A549 (cell line): ENCODE results near the gene HACL1. TPM values are rescaled to one million over a fixed set of nuclear protein-coding genes. Genes with fewer than 3 reads are reported as not detected.

Experiments used
- ATAC-seq, 2 experiments: fragments of 200-7000 bp in 1 of 2; fragments of >200 bp in 1 of 2; cut with Nextera tagmentation in 1 of 2; cut with Tn5 transposase in 1 of 2; 3 replicates each; pipeline versions ENCODE4 v1.8.0 to v1.9.1; 2018 to 2020; ENCODE audit warnings: mild to moderate bottlenecking in 1 of 2, moderate library complexity in 1 of 2
- CTCF ChIA-PET: fragments of 300-600 bp; sonication (Branson Sonifier 250); formaldehyde crosslinking; extraction: SDS; loops from one replicate; lab custom pipeline; 2021; ENCODE audit warnings: antibody characterized with exemption, inconsistent platforms; lab: Yijun Ruan, JAX
- POLR2A ChIA-PET: fragments of 350-600 bp; formaldehyde crosslinking; extraction: SDS; loops from one replicate; lab custom pipeline; 2021; ENCODE audit warnings: antibody characterized with exemption, inconsistent platforms; lab: Yijun Ruan, JAX
- DNase-seq, 2 experiments: peaks; one replicate each; pipeline versions ENCODE4 v3.0.0 to v3.0.0-alpha.2; 2011 to 2016; ENCODE audit warnings: low read depth in 1 of 2, low spot score in 1 of 2
- FAIRE-seq: peaks from 2 replicates; lab custom pipeline; 2011; peaks lifted over from hg19 to GRCh38; lab: Jason Lieb, UNC
- H3K27ac ChIP-seq, 2 experiments: fragments of >200 bp; sonication (Bioruptor Twin); formaldehyde crosslinking; 3 replicates each; pipeline ENCODE4 v1.5.1; 2016 to 2017
- H3K4me1 ChIP-seq: fragments of >200 bp; sonication (Bioruptor Twin); formaldehyde crosslinking; 3 replicates; pipeline ENCODE4 v1.6.1; 2016
- H3K4me2 ChIP-seq: fragments of >200 bp; sonication (Bioruptor Twin); formaldehyde crosslinking; 3 replicates; pipeline ENCODE4 v1.6.1; 2016
- H3K4me3 ChIP-seq: fragments of >200 bp; sonication (Bioruptor Twin); formaldehyde crosslinking; 3 replicates; pipeline ENCODE4 v1.5.1; 2016
- H3K9me3 ChIP-seq: fragments of >200 bp; sonication (Bioruptor Twin); formaldehyde crosslinking; 3 replicates; pipeline ENCODE4 v1.6.1; 2016
- BCL3 ChIP-seq: fragments of >200 bp; sonication (Bioruptor Twin); formaldehyde crosslinking; IDR thresholded peaks from 3 replicates; pipeline ENCODE4 v1.6.1; 2016
- CBX8 ChIP-seq: fragments of 200-600 bp; sonication (generic); IDR thresholded peaks from 2 replicates; pipeline ENCODE4 v1.6.1; 2016
- FOSL2 ChIP-seq, 2 experiments: fragments of 450-650 bp in 1 of 2; fragments of >200 bp in 1 of 2; sonication (Bioruptor Twin) in 1 of 2; formaldehyde crosslinking; IDR thresholded peaks; 2 replicates each; pipeline versions ENCODE4 v1.5.0 to v1.6.1; 2016 to 2020; ENCODE audit warnings: mild to moderate bottlenecking in 1 of 2, moderate library complexity in 1 of 2
- FOXS1 ChIP-seq: fragments of 250-450 bp; sonication (Bioruptor Pico); IDR thresholded peaks from 2 replicates; pipeline ENCODE4 v1.5.0; 2020; ENCODE audit warnings: mild to moderate bottlenecking, moderate library complexity
- GATA3 ChIP-seq: IDR thresholded peaks from 2 replicates; pipeline ENCODE4 v1.6.1; 2012; ENCODE audit warnings: borderline replicate concordance
- HDAC2 ChIP-seq: fragments of 200-600 bp; sonication (generic); IDR thresholded peaks from 2 replicates; pipeline ENCODE4 v1.6.1; 2016
- HES2 ChIP-seq: fragments of >200 bp; sonication (Bioruptor Twin); formaldehyde crosslinking; IDR thresholded peaks from 2 replicates; pipeline ENCODE4 v1.6.1; 2016
- HMGXB4 ChIP-seq: fragments of 250-450 bp; sonication (Bioruptor Pico); IDR thresholded peaks from 2 replicates; pipeline ENCODE4 v1.5.0; 2021; ENCODE audit warnings: mild to moderate bottlenecking, moderate library complexity, borderline replicate concordance
- HOXB13 ChIP-seq: fragments of 250-450 bp; sonication (Bioruptor Pico); IDR thresholded peaks from 2 replicates; pipeline ENCODE4 v1.5.0; 2020; ENCODE audit warnings: low read depth, mild to moderate bottlenecking, moderate library complexity
- JUNB ChIP-seq: fragments of >200 bp; sonication (Bioruptor Twin); formaldehyde crosslinking; IDR thresholded peaks from 2 replicates; pipeline ENCODE4 v1.6.1; 2016
- KDM1A ChIP-seq: fragments of 200-600 bp; sonication (generic); IDR thresholded peaks from 2 replicates; pipeline ENCODE4 v1.6.1; 2016; ENCODE audit warnings: low read depth, mild to moderate bottlenecking
- MAFK ChIP-seq: fragments of 450-650 bp; IDR thresholded peaks from 2 replicates; pipeline ENCODE4 v1.6.1; 2014; ENCODE audit not compliant: partially characterized antibody
- MAX ChIP-seq: IDR thresholded peaks from 2 replicates; pipeline ENCODE4 v1.6.1; 2012
- MYC ChIP-seq: IDR thresholded peaks from 2 replicates; pipeline ENCODE4 v1.6.1; 2012; ENCODE audit warnings: mild to moderate bottlenecking, inconsistent platforms, low read length, improper control_type of control experiment, borderline replicate concordance
- NR3C1 ChIP-seq: fragments of >200 bp; sonication (Bioruptor Twin); formaldehyde crosslinking; IDR thresholded peaks from 3 replicates; pipeline ENCODE4 v1.6.1; 2017
- RAD21 ChIP-seq, 2 experiments: fragments of >200 bp in 1 of 2; sonication (Bioruptor Twin) in 1 of 2; formaldehyde crosslinking in 1 of 2; IDR thresholded peaks in 1 of 2; conservative IDR thresholded peaks in 1 of 2; 2 replicates in 1 of 2; 3 replicates in 1 of 2; pipeline ENCODE4 v1.6.1; 2012 to 2018; ENCODE audit warnings: inconsistent platforms in 1 of 2
- REST ChIP-seq: fragments of 200-600 bp; sonication (generic); IDR thresholded peaks from 2 replicates; pipeline ENCODE4 v1.6.1; 2016; ENCODE audit warnings: antibody characterized with exemption, mild to moderate bottlenecking, moderate library complexity
- RFX5 ChIP-seq: fragments of 450-650 bp; IDR thresholded peaks from 2 replicates; pipeline ENCODE4 v1.7.1; 2014; ENCODE audit warnings: antibody characterized with exemption, mild to moderate bottlenecking, moderate library complexity
- SREBF2 ChIP-seq: fragments of 450-650 bp; IDR thresholded peaks from 2 replicates; pipeline ENCODE4 v1.6.1; 2014; ENCODE audit warnings: mild to moderate bottlenecking, moderate library complexity
- TFCP2L1 ChIP-seq: fragments of 250-450 bp; sonication (Bioruptor Pico); IDR thresholded peaks from 2 replicates; pipeline ENCODE4 v1.5.0; 2021; ENCODE audit warnings: mild to moderate bottlenecking
- WGBS: methylation state at CpG from one replicate; pipeline ENCODE4 v1.1.6; 2017; ENCODE audit errors: missing lambda C conversion rate; 5-methylcytosine and 5-hydroxymethylcytosine counted together
- polyA plus RNA-seq, 4 experiments: library from polyadenylated mRNA; depleted of rRNA in 3 of 4; stranded (reverse); fragments of >200 nt; fragmentation: RNase III in 1 of 4; extraction: RNeasy Plus Mini Kit Qiagen cat#74134 plus additional on column Dnase treatment in 1 of 4; gene quantifications; 2 replicates in 3 of 4; 3 replicates in 1 of 4; pipeline ENCODE4 v1.2.3, GENCODE V29; 2011 to 2017

Gene HACL1
- polyA plus RNA-seq, 2 of the 4 experiments (the other 2 are of a cell fraction): 26.3 to 51.0 TPM

GRCh38 chr3:15525790-15526189 lies 75.6 kb downstream of the HACL1 start:
- ChIA-PET POLR2A (no interaction called here), CTCF (interaction anchor here (0.7 kb wide), 1 partner anchor 675 kb away, joined by 3 read pairs; no protein-coding TSS in a partner anchor)
- Histone ChIP-seq H3K4me1 (no peaks in the 10 kb centered on the region), H3K4me3 (no peak overlapping the region), H3K4me2 (no peak overlapping the region), H3K27ac (no peak overlapping the region), H3K9me3 (no peaks in the 10 kb centered on the region)
- DNase-seq: no peak
- no peak for TF ChIP-seq RFX5
- TF ChIP-seq HMGXB4: no peak
- TF ChIP-seq GATA3: no peak
- TF ChIP-seq NR3C1: no peak
- no peak for TF ChIP-seq CBX8
- no peak for TF ChIP-seq KDM1A
- TF ChIP-seq TFCP2L1 (CRISPR knock-in tag): no peak
- TF ChIP-seq BCL3: no peak
- no peak for TF ChIP-seq RAD21 (conservative IDR thresholded peaks at IDR 0.05 in 1 of 2, IDR thresholded peaks at IDR 0.05 in 1 of 2)
- TF ChIP-seq HES2: no peak
- TF ChIP-seq REST: no peak
- no peak for TF ChIP-seq MYC
- no peak for TF ChIP-seq MAFK
- TF ChIP-seq HDAC2: no peak
- WGBS: 63% methylated on average over 1 of the region's 1 CpG
- ATAC-seq: no peak
- no peak for FAIRE-seq

- POLR2A ChIA-PET: no interaction called here
- 85% methylated on average over 6 of the region's 6 CpGs for WGBS
- CTCF ChIA-PET: interaction anchor here (0.8 to 1.5 kb wide), 4 partner anchors 9 to 33 kb away, joined by 3 to 5 read pairs (median 4); no protein-coding TSS in a partner anchor
- Histone ChIP-seq H3K4me3 (no peak overlapping the region), H3K9me3 (no peaks in the 10 kb centered on the region), H3K27ac (no peak overlapping the region), H3K4me2 (no peak overlapping the region), H3K4me1 (no peaks in the 10 kb centered on the region)
- no peak for DNase-seq
- TF ChIP-seq HOXB13 (CRISPR knock-in tag): no peak
- no peak for TF ChIP-seq FOXS1 (CRISPR knock-in tag)
- TF ChIP-seq FOSL2 (IDR thresholded peaks at IDR 0.05): no peak
- TF ChIP-seq FOSL2 (CRISPR knock-in tag; IDR thresholded peaks at IDR 0.05): no peak
- TF ChIP-seq MAX: no peak
- TF ChIP-seq JUNB: no peak
- no peak for TF ChIP-seq SREBF2
- no peak for TF ChIP-seq TFCP2L1 (CRISPR knock-in tag)
- no peak for ATAC-seq
- FAIRE-seq: no peak
Measured at GRCh38 chr3:15523660-15524417, 77.5 kb downstream of the HACL1 start.
